GM12864 (cell line): Measurements from ENCODE around the gene ARRDC3.

Experiments used
- DNase-seq: peaks from one replicate; pipeline ENCODE4 v3.0.0-alpha.2; 2011; ENCODE audit warnings: low read depth
- H3K4me3 ChIP-seq: 2 replicates; pipeline ENCODE4 v1.5.1; 2011; ENCODE audit warnings: mild to moderate bottlenecking, low read depth, low read length, control low read depth
- CTCF ChIP-seq: IDR thresholded peaks from 2 replicates; pipeline ENCODE4 v1.5.1; 2011; ENCODE audit warnings: low read depth, mild to moderate bottlenecking, moderate library complexity, low read length, control low read depth, inconsistent platforms; ENCODE audit errors: missing control alignments

Gene ARRDC3, protein sequence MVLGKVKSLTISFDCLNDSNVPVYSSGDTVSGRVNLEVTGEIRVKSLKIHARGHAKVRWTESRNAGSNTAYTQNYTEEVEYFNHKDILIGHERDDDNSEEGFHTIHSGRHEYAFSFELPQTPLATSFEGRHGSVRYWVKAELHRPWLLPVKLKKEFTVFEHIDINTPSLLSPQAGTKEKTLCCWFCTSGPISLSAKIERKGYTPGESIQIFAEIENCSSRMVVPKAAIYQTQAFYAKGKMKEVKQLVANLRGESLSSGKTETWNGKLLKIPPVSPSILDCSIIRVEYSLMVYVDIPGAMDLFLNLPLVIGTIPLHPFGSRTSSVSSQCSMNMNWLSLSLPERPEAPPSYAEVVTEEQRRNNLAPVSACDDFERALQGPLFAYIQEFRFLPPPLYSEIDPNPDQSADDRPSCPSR

GRCh38 chr5:91383027-91383955, at the start of gene ARRDC3:
Gene ARRDC3, minus strand, starts transcription at chr5:91383317. Its CDS starts 225 bp downstream, at chr5:91383092.
- peak; percentile 90 for DNase-seq
- no peak for TF ChIP-seq CTCF

DNA sequence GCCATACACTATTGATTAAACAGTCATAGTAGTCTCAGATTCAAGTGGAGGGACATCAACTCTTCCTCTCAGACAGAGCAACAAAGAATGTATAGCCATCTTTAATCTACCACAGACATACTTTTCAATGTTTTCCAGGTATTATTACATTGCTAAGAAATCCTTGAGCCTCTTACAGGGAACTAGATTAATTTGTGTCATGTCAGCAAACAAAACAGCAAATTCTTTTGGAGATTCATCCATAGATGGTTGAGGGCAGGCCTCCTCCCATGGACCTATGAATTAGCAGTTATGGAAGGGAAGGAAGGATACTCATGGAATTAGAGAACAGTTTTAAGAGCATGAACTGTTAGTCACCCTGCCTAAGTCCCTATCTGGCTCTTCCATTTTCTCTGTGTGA, 47.8 kb upstream of the ARRDC3 start:
- H3K4me3 ChIP-seq: no peak overlapping the region
- DNase-seq: no peak
- no peak for TF ChIP-seq CTCF

More at GRCh38 chr5:91383027-91383955, at the start of gene ARRDC3:
- peak within 1 kb of the TSS; percentile 88 for H3K4me3 ChIP-seq

DNA sequence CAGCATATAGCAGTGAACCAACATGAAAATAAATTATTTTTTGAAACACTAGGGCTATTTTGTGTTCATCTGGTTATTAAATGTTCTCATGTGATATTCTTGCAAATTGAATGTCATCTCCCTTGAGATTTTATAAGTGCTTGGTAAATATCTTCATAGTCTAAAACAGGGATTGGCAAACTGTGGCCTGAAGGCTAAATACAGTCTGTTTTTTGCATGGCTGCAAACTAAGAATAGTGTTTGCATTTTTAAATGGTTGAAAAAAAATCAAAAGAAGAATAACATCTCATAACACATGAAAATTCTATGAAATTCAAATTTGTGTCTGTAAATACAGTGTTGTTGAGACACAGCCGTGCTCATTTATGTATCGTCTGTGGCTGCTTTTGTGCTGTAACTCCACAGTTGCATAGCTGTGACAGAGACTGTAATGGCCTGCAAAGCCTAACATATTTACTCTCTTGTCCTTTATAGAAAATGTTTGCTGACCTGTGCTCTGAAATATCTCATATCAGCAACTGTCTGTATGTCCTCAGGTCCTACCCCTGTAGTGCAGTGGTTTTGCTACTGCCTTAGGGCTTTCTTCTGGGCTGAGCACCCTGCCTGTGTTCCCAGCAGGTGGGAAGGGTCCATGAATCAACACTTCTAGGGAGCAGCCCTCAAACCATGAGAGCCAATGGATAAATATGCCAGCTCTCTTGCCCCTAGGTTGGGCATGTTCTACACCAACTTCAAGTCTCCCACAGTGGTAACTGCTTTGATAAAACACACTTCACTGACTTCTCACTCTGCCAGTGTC, 41.7 kb upstream of the ARRDC3 start:
- no peak overlapping the region for H3K4me3 ChIP-seq
- no peak for TF ChIP-seq CTCF
- no peak for DNase-seq

DNA sequence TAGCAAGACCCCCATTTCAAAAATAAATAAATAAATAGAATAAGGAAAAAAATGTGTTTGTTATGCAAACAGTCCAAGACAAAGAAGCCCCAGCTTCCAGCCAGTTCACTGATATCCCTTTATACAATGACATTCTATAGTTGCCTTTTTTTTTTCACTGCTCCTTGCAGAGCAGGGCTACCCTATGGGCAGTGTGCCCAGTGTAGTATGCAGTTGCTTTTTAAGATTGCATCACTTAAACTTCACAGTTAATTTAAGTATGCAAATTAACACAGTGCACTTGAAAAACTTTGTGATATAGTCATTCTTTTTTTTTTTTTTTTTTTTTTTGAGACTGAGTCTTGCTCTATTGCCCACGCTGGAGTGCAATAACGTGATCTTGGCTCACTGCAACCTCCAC, 40.8 kb upstream of the ARRDC3 start:
- DNase-seq: no peak
- no peak for TF ChIP-seq CTCF
- no peak overlapping the region for H3K4me3 ChIP-seq

- no peak overlapping the region for H3K4me3 ChIP-seq
- no peak for TF ChIP-seq CTCF
- no peak for DNase-seq
Observed at GRCh38 chr5:91420879-91421278, 37.8 kb upstream of the ARRDC3 start.
